ENCODE data around the gene ROR2. TPM values are rescaled to one million over a fixed set of nuclear protein-coding genes. Genes with fewer than 3 reads are reported as not detected.

The ROR2 gene
- total RNA-seq, 4 donors from 2014 or later: 4.2 to 23.2 (median 11.2) TPM

DNA sequence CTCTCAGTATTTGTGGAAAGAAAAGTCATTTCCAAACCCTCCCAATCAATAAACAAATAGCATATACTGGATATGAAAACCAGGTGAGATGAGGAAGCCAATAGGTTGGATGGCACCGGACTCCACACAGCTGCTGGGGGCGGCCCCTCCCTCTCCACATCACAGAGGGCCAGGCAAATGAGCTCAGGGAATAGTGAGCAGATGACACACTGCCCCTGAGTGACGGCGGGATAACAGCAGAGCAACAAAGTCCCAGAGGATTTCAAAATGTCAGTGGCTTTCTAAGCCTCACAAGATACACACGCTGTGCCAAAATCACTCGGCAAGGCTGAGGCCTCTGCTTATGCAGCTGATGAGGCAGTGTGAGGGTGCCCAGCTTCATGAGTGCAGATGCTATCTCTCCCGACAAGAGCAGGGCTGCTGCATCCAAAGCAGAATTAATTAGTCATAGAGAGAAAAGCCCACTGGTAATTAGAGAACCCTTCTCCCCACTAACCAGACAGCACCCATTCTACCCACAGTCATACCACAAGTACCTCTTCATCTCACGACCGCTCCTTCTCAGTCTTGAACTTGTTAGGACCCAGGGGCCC lies 291.4 kb downstream of the ROR2 start:
- no peak overlapping the region for H3K27ac ChIP-seq
- no peak overlapping the region for H3K4me3 ChIP-seq
- 67 to 92% methylated on average over 3 to 9 of the region's 9 CpGs for WGBS, 2 donors (ENCODE audit: low coverage in 1 of 2)
- no peaks in the 10 kb centered on the region for H3K27me3 ChIP-seq
- no peaks in the 10 kb centered on the region for H3K36me3 ChIP-seq
- no peaks in the 10 kb centered on the region for H3K4me1 ChIP-seq
- no peak for TF ChIP-seq POLR2A (IDR thresholded peaks at IDR 0.05)
- no peak for TF ChIP-seq EP300 (IDR thresholded peaks at IDR 0.05; ENCODE audit: low read depth)
- TF ChIP-seq POLR2AphosphoS5 (IDR thresholded peaks at IDR 0.05): no peak
- TF ChIP-seq CTCF (IDR thresholded peaks at IDR 0.05): no peak
- intact Hi-C loops (cut with DNase I; ENCODE audit: low total_unique reads): no loop called here
- no peaks in the 10 kb centered on the region for H3K9me3 ChIP-seq
- DNase-seq: no peak
- in situ Hi-C loops (cut with MboI; ENCODE audit: low pct_ligation_motif_present in 1 of 4, low pct_unique_long_range_greater_than_20kb in 1 of 4, low sequenced_read_pairs in 3 of 4): no loop called here

DNA sequence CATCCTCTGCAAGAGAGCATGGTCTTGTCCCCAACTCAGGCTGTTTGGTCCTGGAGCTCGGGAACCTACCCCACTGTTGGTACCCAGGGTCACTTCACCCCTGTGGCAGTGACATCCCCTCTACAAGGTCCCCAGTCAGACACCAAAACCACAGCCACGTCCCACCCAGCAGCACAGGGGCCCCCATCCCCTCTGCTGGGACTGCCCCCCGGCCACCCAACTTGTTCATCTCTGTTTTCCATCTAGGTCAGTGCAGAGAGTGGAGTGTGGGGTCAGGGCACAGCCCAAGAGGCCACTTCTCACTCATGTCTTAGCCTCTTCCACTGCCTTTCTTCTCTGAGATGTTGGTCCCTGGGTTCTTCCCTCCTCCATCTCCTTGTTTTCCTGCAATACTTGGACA lies 292.5 kb downstream of the ROR2 start:
- in situ Hi-C loops (cut with MboI; ENCODE audit: low pct_ligation_motif_present in 1 of 4, low pct_unique_long_range_greater_than_20kb in 1 of 4, low sequenced_read_pairs in 3 of 4) (no loop called here), intact Hi-C loops (cut with DNase I; ENCODE audit: low total_unique reads) (no loop called here)

GRCh38 chr9:91655658-91656057 lies 294.4 kb downstream of the ROR2 start:
- 83 to 100% methylated on average over 1 to 4 of the region's 4 CpGs for WGBS, 2 donors (ENCODE audit: low coverage in 1 of 2)
- no peaks in the 10 kb centered on the region for H3K4me1 ChIP-seq
- DNase-seq: no peak
- in situ Hi-C loops (cut with MboI; ENCODE audit: low pct_ligation_motif_present in 1 of 4, low pct_unique_long_range_greater_than_20kb in 1 of 4, low sequenced_read_pairs in 3 of 4): no loop called here
- no peak overlapping the region for H3K27ac ChIP-seq
- H3K4me3 ChIP-seq: no peak overlapping the region
- H3K27me3 ChIP-seq: no peaks in the 10 kb centered on the region
- no peaks in the 10 kb centered on the region for H3K9me3 ChIP-seq
- intact Hi-C loops (cut with DNase I; ENCODE audit: low total_unique reads): no loop called here
- no peaks in the 10 kb centered on the region for H3K36me3 ChIP-seq
- TF ChIP-seq POLR2A (IDR thresholded peaks at IDR 0.05): no peak

More for the DNA sequence above, 292.5 kb downstream of the ROR2 start:
- H3K27me3 ChIP-seq: no peaks in the 10 kb centered on the region
- 85% methylated on average over 3 of the region's 3 CpGs; no CpG with 5 or more reads in 1 of the 2 donors for WGBS, 2 donors (ENCODE audit: low coverage in 1 of 2)
- H3K4me3 ChIP-seq: no peak overlapping the region
- no peak for DNase-seq
- H3K36me3 ChIP-seq: no peaks in the 10 kb centered on the region
- no peaks in the 10 kb centered on the region for H3K4me1 ChIP-seq
- H3K9me3 ChIP-seq: no peaks in the 10 kb centered on the region
- H3K27ac ChIP-seq: no peak overlapping the region
- TF ChIP-seq POLR2AphosphoS5 (IDR thresholded peaks at IDR 0.05) (no peak), CTCF (IDR thresholded peaks at IDR 0.05) (no peak)

GRCh38 chr9:91655215-91655614 lies 294.8 kb downstream of the ROR2 start:
- intact Hi-C loops (cut with DNase I; ENCODE audit: low total_unique reads): no loop called here
- H3K4me3 ChIP-seq: no peak overlapping the region
- H3K36me3 ChIP-seq: no peaks in the 10 kb centered on the region
- WGBS, 2 donors (ENCODE audit: low coverage in 1 of 2): 89% methylated on average over 6 of the region's 6 CpGs; no CpG with 5 or more reads in 1 of the 2 donors
- no peaks in the 10 kb centered on the region for H3K4me1 ChIP-seq
- in situ Hi-C loops (cut with MboI; ENCODE audit: low pct_ligation_motif_present in 1 of 4, low pct_unique_long_range_greater_than_20kb in 1 of 4, low sequenced_read_pairs in 3 of 4): no loop called here
- no peak overlapping the region for H3K27ac ChIP-seq
- H3K9me3 ChIP-seq: no peaks in the 10 kb centered on the region
- TF ChIP-seq POLR2AphosphoS5 (IDR thresholded peaks at IDR 0.05) (no peak), POLR2A (IDR thresholded peaks at IDR 0.05) (no peak), CTCF (IDR thresholded peaks at IDR 0.05) (no peak), EP300 (IDR thresholded peaks at IDR 0.05; ENCODE audit: low read depth) (no peak)
- DNase-seq: no peak
- H3K27me3 ChIP-seq: no peaks in the 10 kb centered on the region

GRCh38 chr9:91654527-91654926 lies 295.5 kb downstream of the ROR2 start:
- intact Hi-C loops (cut with DNase I; ENCODE audit: low total_unique reads): no loop called here
- Histone ChIP-seq H3K27ac (no peak overlapping the region), H3K36me3 (no peaks in the 10 kb centered on the region), H3K4me1 (no peaks in the 10 kb centered on the region), H3K27me3 (no peaks in the 10 kb centered on the region), H3K9me3 (no peaks in the 10 kb centered on the region), H3K4me3 (no peak overlapping the region)
- 64% methylated on average over 1 of the region's 1 CpG; no CpG with 5 or more reads in 1 of the 2 donors for WGBS, 2 donors (ENCODE audit: low coverage in 1 of 2)
- DNase-seq: no peak
- TF ChIP-seq CTCF (IDR thresholded peaks at IDR 0.05) (no peak), POLR2A (IDR thresholded peaks at IDR 0.05) (no peak), EP300 (IDR thresholded peaks at IDR 0.05; ENCODE audit: low read depth) (no peak), POLR2AphosphoS5 (IDR thresholded peaks at IDR 0.05) (no peak)
- in situ Hi-C loops (cut with MboI; ENCODE audit: low pct_ligation_motif_present in 1 of 4, low pct_unique_long_range_greater_than_20kb in 1 of 4, low sequenced_read_pairs in 3 of 4): no loop called here
